ENCODE data around the gene DTNBP1.
A peak's percentile ranks its signal among the peaks of the same experiment; 100 is the strongest.
"Not testable (repeated sequence)": the region's sequence is repeated elsewhere in the genome, so short reads cannot be mapped to it uniquely, and the experiment has no call there.

DTNBP1 gene

GRCh38 chr6:15666896-15667295 lies 4.1 kb upstream of the DTNBP1 start:
- not testable (repeated sequence) for DNase-seq

- DNase-seq, result no peak
Observed at GRCh38 chr6:15665237-15665636, 2.4 kb upstream of the DTNBP1 start.

- no peak for DNase-seq
Observed at GRCh38 chr6:15663130-15663871, 473 bp upstream of the DTNBP1 start.

- DNase-seq, result peak; percentile 53
Observed at GRCh38 chr6:15661853-15662325, 939 bp downstream of the DTNBP1 start.

GRCh38 chr6:15659181-15659580 lies 3.6 kb downstream of the DTNBP1 start:
- DNase-seq, result no peak

- DNase-seq, result no peak
Observed at GRCh38 chr6:15658181-15658744, 4.6 kb downstream of the DTNBP1 start.

GRCh38 chr6:15657290-15657689 lies 5.5 kb downstream of the DTNBP1 start:
- no peak for DNase-seq

- DNase-seq, result no peak
Observed at GRCh38 chr6:15656145-15656544, 6.7 kb downstream of the DTNBP1 start.

- no peak for DNase-seq
Observed at GRCh38 chr6:15654250-15654649, 8.6 kb downstream of the DTNBP1 start.

GRCh38 chr6:15653581-15653980 lies 9.2 kb downstream of the DTNBP1 start:
- DNase-seq, result no peak

- not testable (repeated sequence) for DNase-seq
Observed at GRCh38 chr6:15650004-15650559, 12.7 kb downstream of the DTNBP1 start.

GRCh38 chr6:15644904-15645303 lies 17.9 kb downstream of the DTNBP1 start:
- no peak for DNase-seq

- no peak for DNase-seq
Observed at GRCh38 chr6:15643542-15643941, 19.3 kb downstream of the DTNBP1 start.

GRCh38 chr6:15642276-15642675 lies 20.6 kb downstream of the DTNBP1 start:
- no peak for DNase-seq

- no peak for DNase-seq
Observed at GRCh38 chr6:15638373-15638772, 24.5 kb downstream of the DTNBP1 start.

- DNase-seq, result no peak
Observed at GRCh38 chr6:15631432-15631831, 31.4 kb downstream of the DTNBP1 start.

GRCh38 chr6:15630202-15630601 lies 32.6 kb downstream of the DTNBP1 start:
- no peak for DNase-seq

GRCh38 chr6:15629487-15629886 lies 33.3 kb downstream of the DTNBP1 start:
- DNase-seq, result no peak

GRCh38 chr6:15628499-15629131 lies 34.2 kb downstream of the DTNBP1 start:
- no peak for DNase-seq

- DNase-seq, result no peak
Observed at GRCh38 chr6:15627821-15628220, 35.0 kb downstream of the DTNBP1 start.

GRCh38 chr6:15626878-15627674 lies 35.8 kb downstream of the DTNBP1 start:
- no peak for DNase-seq

- DNase-seq, result no peak
Observed at GRCh38 chr6:15626160-15626559, 36.7 kb downstream of the DTNBP1 start.

All from DMS79 (cell line).